WTC11 (cell line): Measurements from ENCODE around the gene KRT14. TPM values are rescaled to one million over a fixed set of nuclear protein-coding genes. Genes with fewer than 3 reads are reported as not detected.

Source experiments
- ATAC-seq: fragments of 200-7000 bp; cut with Tn5 transposase; 2 replicates; pipeline ENCODE4 v1.10.0; 2021; ENCODE audit warnings: mild to moderate bottlenecking, moderate library complexity
- CTCF ChIA-PET: fragments of 300-600 bp; sonication (Branson Sonifier 250); formaldehyde crosslinking; loops from one replicate; lab custom pipeline; 2021; ENCODE audit warnings: antibody characterized with exemption; lab: Charles Lee
- POLR2A ChIA-PET: fragments of 350-600 bp; sonication (Branson Sonifier 250); formaldehyde crosslinking; loops from one replicate; lab custom pipeline; 2021; ENCODE audit warnings: antibody characterized with exemption; lab: Charles Lee
- DNase-seq: peaks from one replicate; pipeline ENCODE4 v3.0.0; 2021; ENCODE audit warnings: low spot score
- H3K27ac Mint-ChIP-seq: 2 replicates; pipeline ENCODE4 v1.8.0; 2021; ENCODE audit warnings: mixed read lengths
- H3K27me3 Mint-ChIP-seq: 2 replicates; pipeline ENCODE4 v1.8.0; 2021; ENCODE audit warnings: low read depth, mild to moderate bottlenecking, moderate library complexity, mixed read lengths
- H3K36me3 Mint-ChIP-seq: 2 replicates; pipeline ENCODE4 v1.8.0; 2021; ENCODE audit warnings: mixed read lengths
- H3K4me1 Mint-ChIP-seq: 2 replicates; pipeline ENCODE4 v1.8.0; 2022; ENCODE audit warnings: mixed read lengths
- H3K4me3 Mint-ChIP-seq: 2 replicates; pipeline ENCODE4 v1.8.0; 2021; ENCODE audit warnings: mild to moderate bottlenecking, moderate library complexity, mixed read lengths
- H3K9me3 Mint-ChIP-seq: 2 replicates; pipeline ENCODE4 v1.8.0; 2021; ENCODE audit warnings: mixed read lengths
- AR ChIP-seq: fragments of 250-450 bp; sonication (Bioruptor Pico); IDR thresholded peaks from 2 replicates; pipeline ENCODE4 v1.9.0; 2021; ENCODE audit warnings: mild to moderate bottlenecking
- ATF6 ChIP-seq: sonication (generic); formaldehyde crosslinking; IDR thresholded peaks from 2 replicates; pipeline ENCODE4 v1.8.1; 2023; ENCODE audit warnings: mild to moderate bottlenecking, missing genetic modification reagents
- CREM ChIP-seq: sonication (generic); formaldehyde crosslinking; IDR thresholded peaks from 2 replicates; pipeline ENCODE4 v1.8.1; 2022; ENCODE audit warnings: mild to moderate bottlenecking, missing genetic modification reagents, moderate library complexity
- MLX ChIP-seq: sonication (generic); formaldehyde crosslinking; IDR thresholded peaks from 2 replicates; pipeline ENCODE4 v1.8.1; 2023; ENCODE audit warnings: mild to moderate bottlenecking, missing genetic modification reagents, moderate library complexity
- NR1H2 ChIP-seq: sonication (generic); formaldehyde crosslinking; IDR thresholded peaks from 2 replicates; pipeline ENCODE4 v1.9.0; 2021; ENCODE audit warnings: mild to moderate bottlenecking, moderate library complexity, missing genetic modification reagents
- RELA ChIP-seq: sonication (generic); formaldehyde crosslinking; IDR thresholded peaks from 2 replicates; pipeline ENCODE4 v1.8.1; 2022; ENCODE audit warnings: missing genetic modification reagents, mild to moderate bottlenecking, borderline replicate concordance
- SMAD4 ChIP-seq: sonication (generic); formaldehyde crosslinking; IDR thresholded peaks from 2 replicates; pipeline ENCODE4 v1.8.0; 2022; ENCODE audit warnings: mild to moderate bottlenecking, missing genetic modification reagents
- TP53 ChIP-seq: sonication (generic); formaldehyde crosslinking; IDR thresholded peaks from 2 replicates; pipeline ENCODE4 v1.8.1; 2023; ENCODE audit warnings: mild to moderate bottlenecking, missing genetic modification reagents
- USF1 ChIP-seq: sonication (generic); formaldehyde crosslinking; IDR thresholded peaks from 2 replicates; pipeline ENCODE4 v1.8.0; 2022; ENCODE audit warnings: mild to moderate bottlenecking, missing genetic modification reagents
- ZNF396 ChIP-seq: fragments of 250-450 bp; sonication (Bioruptor Pico); IDR thresholded peaks from 2 replicates; pipeline ENCODE4 v1.8.0; 2021; ENCODE audit warnings: mild to moderate bottlenecking, moderate library complexity, borderline replicate concordance
- total RNA-seq: library from RNA; stranded (reverse); gene quantifications from 3 replicates; pipeline ENCODE4 v1.2.3, GENCODE V29; 2021
- TF ChIP-seq, protein P1 (sequence below): sonication (generic); formaldehyde crosslinking; IDR thresholded peaks from 2 replicates; pipeline ENCODE4 v1.8.1; 2023; ENCODE audit warnings: mild to moderate bottlenecking, moderate library complexity, missing genetic modification reagents
- TF ChIP-seq, protein P2 (sequence below): fragments of 200-600 bp; IDR thresholded peaks from 2 replicates; pipeline ENCODE4 v1.8.0; 2022; ENCODE audit warnings: antibody characterized with exemption

KRT14 gene
- total RNA-seq, 1 experiment from 2014 or later = not detected

DNA sequence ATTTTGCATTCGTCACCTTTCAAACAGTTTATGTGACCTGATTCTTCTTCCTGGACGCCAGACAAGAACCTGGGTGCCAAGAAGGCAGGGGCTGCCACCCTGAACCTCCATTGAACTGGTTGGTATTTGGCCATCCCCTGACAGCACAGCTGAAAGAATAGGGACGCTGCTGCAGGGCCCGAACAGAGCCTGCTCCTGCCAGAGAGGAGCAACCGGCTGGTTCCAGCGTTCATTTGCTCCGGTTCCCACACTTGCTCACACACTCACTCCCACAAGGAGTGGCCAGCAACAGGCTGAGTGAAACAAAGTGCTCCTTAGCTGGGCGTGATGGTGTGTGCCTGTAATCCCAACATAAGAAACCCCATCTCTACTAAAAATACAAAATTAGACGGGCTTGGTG lies 29.8 kb downstream of the KRT14 start (continued):
- no peak for TF ChIP-seq USF1 (CRISPR knock-in tag)

- CTCF ChIA-PET = interaction anchor here (0.6 to 0.9 kb wide), 3 partner anchors 8 to 106 kb away, joined by 3 to 6 read pairs (median 3); no protein-coding TSS in a partner anchor
- POLR2A ChIA-PET = interaction anchor here (0.5 kb wide), 1 partner anchor 92 kb away, joined by 12 read pairs; no protein-coding TSS in a partner anchor
- ATAC-seq = no peak
These were observed 30.4 kb downstream of the KRT14 start for GRCh38 chr17:41556306-41556705.

GRCh38 chr17:41555105-41555887 lies 31.4 kb downstream of the KRT14 start:
- no peak overlapping the region for H3K27ac Mint-ChIP-seq
- ChIA-PET CTCF (interaction anchor here (0.8 to 9.6 kb wide), 5 partner anchors 24 to 138 kb away, joined by 3 to 380 read pairs (median 4); no protein-coding TSS in a partner anchor), POLR2A (no interaction called here)
- no peaks in the 10 kb centered on the region for H3K36me3 Mint-ChIP-seq
- peaks cover 5% of the 10 kb centered on the region for H3K4me1 Mint-ChIP-seq
- H3K4me3 Mint-ChIP-seq = no peak overlapping the region
- ATAC-seq (no peak), DNase-seq (no peak)
- no peaks in the 10 kb centered on the region; the same call in 1 of the 2 replicates for H3K27me3 Mint-ChIP-seq
- H3K9me3 Mint-ChIP-seq = no peaks in the 10 kb centered on the region
- TF ChIP-seq AR = no peak
- TF ChIP-seq TP53 = no peak
- TF ChIP-seq, protein P1, sequence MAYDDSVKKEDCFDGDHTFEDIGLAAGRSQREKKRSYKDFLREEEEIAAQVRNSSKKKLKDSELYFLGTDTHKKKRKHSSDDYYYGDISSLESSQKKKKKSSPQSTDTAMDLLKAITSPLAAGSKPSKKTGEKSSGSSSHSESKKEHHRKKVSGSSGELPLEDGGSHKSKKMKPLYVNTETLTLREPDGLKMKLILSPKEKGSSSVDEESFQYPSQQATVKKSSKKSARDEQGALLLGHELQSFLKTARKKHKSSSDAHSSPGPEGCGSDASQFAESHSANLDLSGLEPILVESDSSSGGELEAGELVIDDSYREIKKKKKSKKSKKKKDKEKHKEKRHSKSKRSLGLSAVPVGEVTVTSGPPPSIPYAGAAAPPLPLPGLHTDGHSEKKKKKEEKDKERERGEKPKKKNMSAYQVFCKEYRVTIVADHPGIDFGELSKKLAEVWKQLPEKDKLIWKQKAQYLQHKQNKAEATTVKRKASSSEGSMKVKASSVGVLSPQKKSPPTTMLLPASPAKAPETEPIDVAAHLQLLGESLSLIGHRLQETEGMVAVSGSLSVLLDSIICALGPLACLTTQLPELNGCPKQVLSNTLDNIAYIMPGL (CRISPR knock-in tag) = no peak
- TF ChIP-seq, protein P2, sequence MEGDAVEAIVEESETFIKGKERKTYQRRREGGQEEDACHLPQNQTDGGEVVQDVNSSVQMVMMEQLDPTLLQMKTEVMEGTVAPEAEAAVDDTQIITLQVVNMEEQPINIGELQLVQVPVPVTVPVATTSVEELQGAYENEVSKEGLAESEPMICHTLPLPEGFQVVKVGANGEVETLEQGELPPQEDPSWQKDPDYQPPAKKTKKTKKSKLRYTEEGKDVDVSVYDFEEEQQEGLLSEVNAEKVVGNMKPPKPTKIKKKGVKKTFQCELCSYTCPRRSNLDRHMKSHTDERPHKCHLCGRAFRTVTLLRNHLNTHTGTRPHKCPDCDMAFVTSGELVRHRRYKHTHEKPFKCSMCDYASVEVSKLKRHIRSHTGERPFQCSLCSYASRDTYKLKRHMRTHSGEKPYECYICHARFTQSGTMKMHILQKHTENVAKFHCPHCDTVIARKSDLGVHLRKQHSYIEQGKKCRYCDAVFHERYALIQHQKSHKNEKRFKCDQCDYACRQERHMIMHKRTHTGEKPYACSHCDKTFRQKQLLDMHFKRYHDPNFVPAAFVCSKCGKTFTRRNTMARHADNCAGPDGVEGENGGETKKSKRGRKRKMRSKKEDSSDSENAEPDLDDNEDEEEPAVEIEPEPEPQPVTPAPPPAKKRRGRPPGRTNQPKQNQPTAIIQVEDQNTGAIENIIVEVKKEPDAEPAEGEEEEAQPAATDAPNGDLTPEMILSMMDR = no peak
- TF ChIP-seq MLX (CRISPR knock-in tag) = no peak
- no peak for TF ChIP-seq NR1H2 (CRISPR knock-in tag)
- TF ChIP-seq CREM (CRISPR knock-in tag) = no peak
- TF ChIP-seq ZNF396 (CRISPR knock-in tag) = no peak
- TF ChIP-seq ATF6 (CRISPR knock-in tag) = no peak
- TF ChIP-seq RELA (CRISPR knock-in tag) = no peak

More at GRCh38 chr17:41556306-41556705, 30.4 kb downstream of the KRT14 start:
- TF ChIP-seq AR (no peak), SMAD4 (CRISPR knock-in tag) (no peak)
- H3K4me1 Mint-ChIP-seq = peaks cover 5% of the 10 kb centered on the region
- H3K36me3 Mint-ChIP-seq = no peaks in the 10 kb centered on the region
- DNase-seq = no peak
- no peaks in the 10 kb centered on the region; the same call in 1 of the 2 replicates for H3K27me3 Mint-ChIP-seq
- H3K9me3 Mint-ChIP-seq = no peaks in the 10 kb centered on the region
- H3K27ac Mint-ChIP-seq = no peak overlapping the region
- H3K4me3 Mint-ChIP-seq = no peak overlapping the region
